Measurements from ENCODE around the gene CBX8. TPM values are rescaled to one million over a fixed set of nuclear protein-coding genes. Genes with fewer than 3 reads are reported as not detected.
A peak's percentile ranks its signal among the peaks of the same experiment; 100 is the strongest.

CBX8 gene
- total and polyA plus RNA-seq, 2 of the 8 experiments (the other 6 are each of a cell fraction or from before 2014, with no cell fraction given): 0.09 to 2.1 TPM

- H3K56ac ChIP-seq (replicated peaks; ENCODE audit: insufficient read length, low read depth, low read length): no peak overlapping the region
- H4K8ac ChIP-seq (ENCODE audit: extremely low read depth, insufficient read depth, low read length): no peak overlapping the region
- peaks cover 3% of the 10 kb centered on the region for H3K23me2 ChIP-seq (ENCODE audit: low read depth, low read length)
- TF ChIP-seq RNF2 (IDR thresholded peaks at IDR 0.05; ENCODE audit: borderline replicate concordance, low read depth, low read length, missing control alignments, poor library complexity, severe bottlenecking) (peak; percentile 4), HDAC6 (IDR thresholded peaks at IDR 0.05; ENCODE audit: low read depth, low read length) (no peak), RAD21 (IDR thresholded peaks at IDR 0.05 in 1 of 2, conservative IDR thresholded peaks at IDR 0.05 in 1 of 2; ENCODE audit: low read depth in 2 of 2, low read length in 2 of 2) (no peak), CHD2 (IDR thresholded peaks at IDR 0.05; ENCODE audit: low read length) (no peak), FOSL1 (IDR thresholded peaks at IDR 0.05; ENCODE audit: insufficient read depth, low read depth, low read length) (no peak), SUZ12 (IDR thresholded peaks at IDR 0.05; ENCODE audit: low read length) (0 out of 2 replicates have a peak, but pooled peaks have one; percentile 71), MAX (IDR thresholded peaks at IDR 0.05) (no peak), ASH2L (IDR thresholded peaks at IDR 0.05; ENCODE audit: low read length) (no peak), EZH2 (IDR thresholded peaks at IDR 0.05; ENCODE audit: low read depth, low read length, severe bottlenecking) (peak; percentile 75), BACH1 (IDR thresholded peaks at IDR 0.05; ENCODE audit: low read length) (no peak), RXRA (IDR thresholded peaks at IDR 0.05; ENCODE audit: insufficient read depth, low read depth, low read length) (no peak), TEAD4 (IDR thresholded peaks at IDR 0.05; ENCODE audit: low read depth, low read length) (no peak)
- POLR2A ChIA-PET (ENCODE audit: partially characterized antibody): interaction anchor here (1.2 to 24.0 kb wide), 7 partner anchors 10 to 194 kb away, joined by 4 to 374 read pairs (median 7); partner anchors contain the start of genes CBX2 and CBX4
- peaks cover 10 to 21% of the 10 kb centered on the region in 2 experiments for H4K20me1 ChIP-seq (replicated peaks in 1 of 2; ENCODE audit: control insufficient read depth in 1 of 2, insufficient read depth in 2 of 2, low read length in 2 of 2)
- H4K91ac ChIP-seq (replicated peaks; ENCODE audit: insufficient read length, low read length): no peak overlapping the region
- no peak overlapping the region for H2AFZ ChIP-seq (ENCODE audit: low read length)
- no peak overlapping the region for H2BK120ac ChIP-seq (replicated peaks; ENCODE audit: low read depth, low read length)
- H3K79me2 ChIP-seq (ENCODE audit: control insufficient read depth in 1 of 2, insufficient read depth in 2 of 2, low read length in 2 of 2): no peaks in the 10 kb centered on the region
- no peak overlapping the region for H2BK15ac ChIP-seq (ENCODE audit: low read length)
- H3K36me3 ChIP-seq (ENCODE audit: control insufficient read depth in 2 of 4, insufficient read depth in 4 of 4, low read length in 3 of 4): peaks cover 0 to 12% (median 0%) of the 10 kb centered on the region in 4 experiments; a peak in 1 of 8 replicates
- no peak overlapping the region for H3K18ac ChIP-seq (ENCODE audit: extremely low read depth, low read length)
- H3K14ac ChIP-seq (ENCODE audit: insufficient read length): no peak overlapping the region
- H2BK5ac ChIP-seq (ENCODE audit: low read depth, low read length): no peak overlapping the region
- H3K79me1 ChIP-seq (ENCODE audit: low read depth, low read length): no peaks in the 10 kb centered on the region
- no peak overlapping the region for H3K27ac ChIP-seq (ENCODE audit: low read depth, low read length)
- WGBS, 2 experiments (ENCODE audit: extremely low coverage in 1 of 2, insufficient coverage in 1 of 2, insufficient read length in 1 of 2, insufficient replicate concordance in 2 of 2, low coverage in 1 of 2, low lambda C conversion rate in 2 of 2, missing lambda C conversion rate in 1 of 2): 4% methylated on average over 17 of the region's 23 CpGs; no CpG with 5 or more reads in 1 of the 2 experiments
- H3K4me3 ChIP-seq (ENCODE audit: extremely low read depth in 1 of 4, insufficient read depth in 2 of 4, low read depth in 3 of 4, low read length in 4 of 4): no peak overlapping the region
- H4K5ac ChIP-seq (ENCODE audit: insufficient read length, low read depth, low read length): no peak overlapping the region
- H3K4ac ChIP-seq (replicated peaks; ENCODE audit: insufficient read length, low read depth, low read length): no peak overlapping the region
- no peak for FAIRE-seq
- CTCF ChIA-PET (ENCODE audit: partially characterized antibody): interaction anchor here (0.6 to 19.1 kb wide), 8 partner anchors 9 to 58 kb away, joined by 3 to 576 read pairs (median 6); partner anchors contain the start of gene CBX4
- H3K4me1 ChIP-seq (replicated peaks in 1 of 4; ENCODE audit: control insufficient read depth in 3 of 4, insufficient read depth in 4 of 4, low read length in 3 of 4): peaks cover 4 to 56% (median 40%) of the 10 kb centered on the region in 4 experiments
- peak overlapping the region; percentile 91; the same call in 1 of the 2 replicates for H2AK5ac ChIP-seq (ENCODE audit: low read depth, low read length)
- peak overlapping the region; percentile 82 for H2BK12ac ChIP-seq (ENCODE audit: low read depth, low read length)
- peaks cover 0 to 7% of the 10 kb centered on the region in 2 experiments; a peak in 3 of 4 replicates for H3K9me3 ChIP-seq (ENCODE audit: insufficient read depth in 2 of 2, low read depth in 1 of 2, low read length in 1 of 2)
- DNase-seq (ENCODE audit: low read depth in 1 of 2, low spot score in 2 of 2): no peak
- H3K27me3 ChIP-seq (replicated peaks in 1 of 4; ENCODE audit: control insufficient read depth in 3 of 4, extremely low read depth in 1 of 4, insufficient read depth in 3 of 4, low read length in 3 of 4): peaks cover 86 to 92% (median 90%) of the 10 kb centered on the region in 4 experiments
- no peak overlapping the region for H3K23ac ChIP-seq (ENCODE audit: insufficient read length)
- no peak overlapping the region for H3K9ac ChIP-seq (replicated peaks in 1 of 4; ENCODE audit: extremely low read depth in 1 of 4, low read depth in 3 of 4, low read length in 3 of 4)
- peak overlapping the region in 1 of 2 experiments; percentile 70; a peak in 1 of 4 replicates for H3K4me2 ChIP-seq (ENCODE audit: insufficient read depth in 1 of 2, low read depth in 2 of 2, low read length in 2 of 2)
- no peak overlapping the region for H2BK20ac ChIP-seq (ENCODE audit: low read length)
These were observed 2.3 kb upstream of the CBX8 start for GRCh38 chr17:79799174-79799537.

All from H1 (cell line).